Eye (tissue), 1 donor: ENCODE results near the gene PRAC1.
A peak's percentile ranks its signal among the peaks of the same experiment; 100 is the strongest.
"Not testable (repeated sequence)": the region's sequence is repeated elsewhere in the genome, so short reads cannot be mapped to it uniquely, and the experiment has no call there.

Source experiments
- DNase-seq: peaks from one replicate; pipeline ENCODE4 v3.0.0-alpha.2; 2015

PRAC1 gene

GRCh38 chr17:48725288-48726064, 3.2 kb upstream of the PRAC1 start:
- DNase-seq = peak; percentile 49

- DNase-seq = no peak
These were observed 2.6 kb upstream of the PRAC1 start for GRCh38 chr17:48725004-48725287.

- peak; percentile 94 for DNase-seq
These were observed 2.1 kb upstream of the PRAC1 start for GRCh38 chr17:48724251-48725003.

- DNase-seq = peak; percentile 62
These were observed 1.3 kb upstream of the PRAC1 start for GRCh38 chr17:48723423-48724250.

- peak; percentile 39 for DNase-seq
These were observed 651 bp upstream of the PRAC1 start, which contains the start of gene PRAC2 for GRCh38 chr17:48722915-48723422. Gene PRAC2, plus strand, starts transcription at chr17:48723185. Its CDS starts 1,226 bp downstream, at chr17:48724411.

GRCh38 chr17:48721009-48721402, 1.3 kb downstream of the PRAC1 start:
- no peak for DNase-seq

- DNase-seq = peak; percentile 53
These were observed 1.9 kb downstream of the PRAC1 start for GRCh38 chr17:48720266-48721008.

- peak; percentile 67 for DNase-seq
These were observed 2.6 kb downstream of the PRAC1 start for GRCh38 chr17:48719642-48720265.

GRCh38 chr17:48718761-48719641, 3.3 kb downstream of the PRAC1 start:
- DNase-seq = peak; percentile 73

- DNase-seq = peak; percentile 85
These were observed 4.0 kb downstream of the PRAC1 start for GRCh38 chr17:48718227-48718760.

- DNase-seq = peak; percentile 57
These were observed 4.7 kb downstream of the PRAC1 start for GRCh38 chr17:48717367-48718226.

- DNase-seq = not testable (repeated sequence)
These were observed 5.8 kb downstream of the PRAC1 start for GRCh38 chr17:48716549-48716948.

GRCh38 chr17:48715496-48716399, 6.6 kb downstream of the PRAC1 start:
- no peak for DNase-seq

- DNase-seq = no peak
These were observed 11.2 kb downstream of the PRAC1 start for GRCh38 chr17:48711128-48711527.

GRCh38 chr17:48704361-48705248, 17.7 kb downstream of the PRAC1 start:
- DNase-seq = no peak

GRCh38 chr17:48701864-48702532, 20.3 kb downstream of the PRAC1 start:
- no peak for DNase-seq

GRCh38 chr17:48693178-48693577, 29.1 kb downstream of the PRAC1 start:
- no peak for DNase-seq
